ENCODE results near the gene CNTN1.

CNTN1 gene

GRCh38 chr12:41013881-41014642 is 321.8 kb downstream of the CNTN1 start:
- no peak for TF ChIP-seq ZNF274 (IDR thresholded peaks at IDR 0.05; ENCODE audit: low read depth, low read length)
- no peak for TF ChIP-seq YY1 (IDR thresholded peaks at IDR 0.05; ENCODE audit: insufficient read depth, insufficient read length)
- TF ChIP-seq SUZ12 (IDR thresholded peaks at IDR 0.05; ENCODE audit: extremely low read depth, insufficient read depth, insufficient read length) = no peak
- DNase-seq (ENCODE audit: low read depth, low spot score) = no peak
- Histone ChIP-seq H3K4me1 (ENCODE audit: insufficient read depth, insufficient read length) (no peaks in the 10 kb centered on the region), H3K9ac (ENCODE audit: insufficient read length, low read depth) (no peak overlapping the region), H3K27me3 (ENCODE audit: insufficient read depth, insufficient read length) (no peaks in the 10 kb centered on the region), H3K4me3 (ENCODE audit: insufficient read length, low read depth) (no peak overlapping the region), H3K36me3 (ENCODE audit: insufficient read depth, insufficient read length, low read length) (no peaks in the 10 kb centered on the region), H3K9me3 (ENCODE audit: insufficient read depth, low read length) (peaks cover 38% of the 10 kb centered on the region)

- DNase-seq (ENCODE audit: low read depth, low spot score) = no peak
- H3K9me3 ChIP-seq (ENCODE audit: insufficient read depth, low read length) = peaks cover 32% of the 10 kb centered on the region
- no peaks in the 10 kb centered on the region for H3K4me1 ChIP-seq (ENCODE audit: insufficient read depth, insufficient read length)
- H3K9ac ChIP-seq (ENCODE audit: insufficient read length, low read depth) = no peak overlapping the region
- TF ChIP-seq YY1 (IDR thresholded peaks at IDR 0.05; ENCODE audit: insufficient read depth, insufficient read length) (no peak), ZNF274 (IDR thresholded peaks at IDR 0.05; ENCODE audit: low read depth, low read length) (no peak), SUZ12 (IDR thresholded peaks at IDR 0.05; ENCODE audit: extremely low read depth, insufficient read depth, insufficient read length) (no peak)
- H3K27me3 ChIP-seq (ENCODE audit: insufficient read depth, insufficient read length) = no peaks in the 10 kb centered on the region
- no peak overlapping the region for H3K4me3 ChIP-seq (ENCODE audit: insufficient read length, low read depth)
- H3K36me3 ChIP-seq (ENCODE audit: insufficient read depth, insufficient read length, low read length) = no peaks in the 10 kb centered on the region
Measured at GRCh38 chr12:41014643-41015020, 322.4 kb downstream of the CNTN1 start.

- no peaks in the 10 kb centered on the region for H3K4me1 ChIP-seq (ENCODE audit: insufficient read depth, insufficient read length)
- TF ChIP-seq YY1 (IDR thresholded peaks at IDR 0.05; ENCODE audit: insufficient read depth, insufficient read length) = no peak
- TF ChIP-seq ZNF274 (IDR thresholded peaks at IDR 0.05; ENCODE audit: low read depth, low read length) = no peak
- TF ChIP-seq SUZ12 (IDR thresholded peaks at IDR 0.05; ENCODE audit: extremely low read depth, insufficient read depth, insufficient read length) = no peak
- no peaks in the 10 kb centered on the region for H3K27me3 ChIP-seq (ENCODE audit: insufficient read depth, insufficient read length)
- no peak for DNase-seq (ENCODE audit: low read depth, low spot score)
- no peaks in the 10 kb centered on the region for H3K9me3 ChIP-seq (ENCODE audit: insufficient read depth, low read length)
- no peak overlapping the region for H3K4me3 ChIP-seq (ENCODE audit: insufficient read length, low read depth)
- H3K9ac ChIP-seq (ENCODE audit: insufficient read length, low read depth) = no peak overlapping the region
- H3K36me3 ChIP-seq (ENCODE audit: insufficient read depth, insufficient read length, low read length) = no peaks in the 10 kb centered on the region
Measured at GRCh38 chr12:41018010-41018409, 325.8 kb downstream of the CNTN1 start.

GRCh38 chr12:41019461-41019860 is 327.2 kb downstream of the CNTN1 start:
- Histone ChIP-seq H3K4me3 (ENCODE audit: insufficient read length, low read depth) (no peak overlapping the region), H3K36me3 (ENCODE audit: insufficient read depth, insufficient read length, low read length) (no peaks in the 10 kb centered on the region)

GRCh38 chr12:41023836-41024235 is 331.6 kb downstream of the CNTN1 start:
- TF ChIP-seq SUZ12 (IDR thresholded peaks at IDR 0.05; ENCODE audit: extremely low read depth, insufficient read depth, insufficient read length) (no peak), ZNF274 (IDR thresholded peaks at IDR 0.05; ENCODE audit: low read depth, low read length) (no peak), YY1 (IDR thresholded peaks at IDR 0.05; ENCODE audit: insufficient read depth, insufficient read length) (no peak)
- Histone ChIP-seq H3K4me3 (ENCODE audit: insufficient read length, low read depth) (no peak overlapping the region), H3K9ac (ENCODE audit: insufficient read length, low read depth) (no peak overlapping the region), H3K27me3 (ENCODE audit: insufficient read depth, insufficient read length) (no peaks in the 10 kb centered on the region), H3K36me3 (ENCODE audit: insufficient read depth, insufficient read length, low read length) (no peaks in the 10 kb centered on the region), H3K9me3 (ENCODE audit: insufficient read depth, low read length) (no peaks in the 10 kb centered on the region), H3K4me1 (ENCODE audit: insufficient read depth, insufficient read length) (no peaks in the 10 kb centered on the region)
- DNase-seq (ENCODE audit: low read depth, low spot score) = no peak

More at GRCh38 chr12:41019461-41019860, 327.2 kb downstream of the CNTN1 start:
- H3K27me3 ChIP-seq (ENCODE audit: insufficient read depth, insufficient read length) = no peaks in the 10 kb centered on the region
- DNase-seq (ENCODE audit: low read depth, low spot score) = no peak
- no peaks in the 10 kb centered on the region for H3K4me1 ChIP-seq (ENCODE audit: insufficient read depth, insufficient read length)
- no peak overlapping the region for H3K9ac ChIP-seq (ENCODE audit: insufficient read length, low read depth)
- TF ChIP-seq ZNF274 (IDR thresholded peaks at IDR 0.05; ENCODE audit: low read depth, low read length) = no peak
- H3K9me3 ChIP-seq (ENCODE audit: insufficient read depth, low read length) = no peaks in the 10 kb centered on the region

GRCh38 chr12:41026151-41026550 is 333.9 kb downstream of the CNTN1 start:
- no peak for TF ChIP-seq YY1 (IDR thresholded peaks at IDR 0.05; ENCODE audit: insufficient read depth, insufficient read length)
- no peak for TF ChIP-seq ZNF274 (IDR thresholded peaks at IDR 0.05; ENCODE audit: low read depth, low read length)
- no peak for TF ChIP-seq SUZ12 (IDR thresholded peaks at IDR 0.05; ENCODE audit: extremely low read depth, insufficient read depth, insufficient read length)
- Histone ChIP-seq H3K9me3 (ENCODE audit: insufficient read depth, low read length) (no peaks in the 10 kb centered on the region), H3K9ac (ENCODE audit: insufficient read length, low read depth) (no peak overlapping the region), H3K36me3 (ENCODE audit: insufficient read depth, insufficient read length, low read length) (no peaks in the 10 kb centered on the region), H3K27me3 (ENCODE audit: insufficient read depth, insufficient read length) (no peaks in the 10 kb centered on the region), H3K4me1 (ENCODE audit: insufficient read depth, insufficient read length) (no peaks in the 10 kb centered on the region), H3K4me3 (ENCODE audit: insufficient read length, low read depth) (no peak overlapping the region)
- no peak for DNase-seq (ENCODE audit: low read depth, low spot score)

- Histone ChIP-seq H3K4me3 (ENCODE audit: insufficient read length, low read depth) (no peak overlapping the region), H3K9me3 (ENCODE audit: insufficient read depth, low read length) (no peaks in the 10 kb centered on the region), H3K36me3 (ENCODE audit: insufficient read depth, insufficient read length, low read length) (no peaks in the 10 kb centered on the region), H3K9ac (ENCODE audit: insufficient read length, low read depth) (no peak overlapping the region), H3K27me3 (ENCODE audit: insufficient read depth, insufficient read length) (no peaks in the 10 kb centered on the region), H3K4me1 (ENCODE audit: insufficient read depth, insufficient read length) (no peaks in the 10 kb centered on the region)
- TF ChIP-seq ZNF274 (IDR thresholded peaks at IDR 0.05; ENCODE audit: low read depth, low read length) (no peak), YY1 (IDR thresholded peaks at IDR 0.05; ENCODE audit: insufficient read depth, insufficient read length) (no peak), SUZ12 (IDR thresholded peaks at IDR 0.05; ENCODE audit: extremely low read depth, insufficient read depth, insufficient read length) (no peak)
- DNase-seq (ENCODE audit: low read depth, low spot score) = no peak
Measured at GRCh38 chr12:41032386-41032785, 340.1 kb downstream of the CNTN1 start.

Data from NT2/D1 (cell line).